Endothelial cell (in vitro differentiated cells): ENCODE data around the gene CCDC122. TPM values are rescaled to one million over a fixed set of nuclear protein-coding genes. Genes with fewer than 3 reads are reported as not detected.

Experiments used
- DNase-seq: peaks from one replicate; pipeline ENCODE4 v3.0.0; 2021; ENCODE audit warnings: low spot score
- H3K27ac Mint-ChIP-seq: one replicate; pipeline ENCODE4 v1.8.0; 2021; ENCODE audit warnings: mixed read lengths, inconsistent platforms; ENCODE audit not compliant: unreplicated experiment
- H3K27me3 Mint-ChIP-seq: one replicate; pipeline ENCODE4 v1.8.0; 2021; ENCODE audit warnings: mild to moderate bottlenecking, moderate library complexity, mixed read lengths, inconsistent platforms; ENCODE audit not compliant: unreplicated experiment
- H3K36me3 Mint-ChIP-seq: one replicate; pipeline ENCODE4 v1.8.0; 2021; ENCODE audit warnings: mild to moderate bottlenecking, low read depth, mixed read lengths, inconsistent platforms; ENCODE audit not compliant: unreplicated experiment
- H3K4me1 Mint-ChIP-seq: one replicate; pipeline ENCODE4 v1.8.0; 2021; ENCODE audit warnings: mild to moderate bottlenecking, mixed read lengths, inconsistent platforms; ENCODE audit not compliant: unreplicated experiment
- H3K4me3 Mint-ChIP-seq: one replicate; pipeline ENCODE4 v1.8.0; 2021; ENCODE audit warnings: mild to moderate bottlenecking, mixed read lengths, inconsistent platforms; ENCODE audit not compliant: unreplicated experiment
- H3K9me3 Mint-ChIP-seq: one replicate; pipeline ENCODE4 v1.8.0; 2021; ENCODE audit warnings: mixed read lengths, inconsistent platforms; ENCODE audit not compliant: unreplicated experiment
- total RNA-seq: library from RNA; stranded (reverse); fragmentation: NEBNext Ultra II Directional; extraction: Animal tissue kit (Norgen Biotek cat#: 25700); gene quantifications from one replicate; pipeline ENCODE4 v1.2.1, GENCODE V29; 2021; ENCODE audit not compliant: unreplicated experiment
- TF ChIP-seq, protein P1 (sequence below): fragments of 200-600 bp; sonication (generic); IDR thresholded peaks from one replicate; pipeline ENCODE4 v1.5.0; 2021; ENCODE audit warnings: antibody characterized with exemption; ENCODE audit not compliant: unreplicated experiment

Gene CCDC122
- total RNA-seq, 1 donor from 2014 or later, result 7.1 TPM

DNA sequence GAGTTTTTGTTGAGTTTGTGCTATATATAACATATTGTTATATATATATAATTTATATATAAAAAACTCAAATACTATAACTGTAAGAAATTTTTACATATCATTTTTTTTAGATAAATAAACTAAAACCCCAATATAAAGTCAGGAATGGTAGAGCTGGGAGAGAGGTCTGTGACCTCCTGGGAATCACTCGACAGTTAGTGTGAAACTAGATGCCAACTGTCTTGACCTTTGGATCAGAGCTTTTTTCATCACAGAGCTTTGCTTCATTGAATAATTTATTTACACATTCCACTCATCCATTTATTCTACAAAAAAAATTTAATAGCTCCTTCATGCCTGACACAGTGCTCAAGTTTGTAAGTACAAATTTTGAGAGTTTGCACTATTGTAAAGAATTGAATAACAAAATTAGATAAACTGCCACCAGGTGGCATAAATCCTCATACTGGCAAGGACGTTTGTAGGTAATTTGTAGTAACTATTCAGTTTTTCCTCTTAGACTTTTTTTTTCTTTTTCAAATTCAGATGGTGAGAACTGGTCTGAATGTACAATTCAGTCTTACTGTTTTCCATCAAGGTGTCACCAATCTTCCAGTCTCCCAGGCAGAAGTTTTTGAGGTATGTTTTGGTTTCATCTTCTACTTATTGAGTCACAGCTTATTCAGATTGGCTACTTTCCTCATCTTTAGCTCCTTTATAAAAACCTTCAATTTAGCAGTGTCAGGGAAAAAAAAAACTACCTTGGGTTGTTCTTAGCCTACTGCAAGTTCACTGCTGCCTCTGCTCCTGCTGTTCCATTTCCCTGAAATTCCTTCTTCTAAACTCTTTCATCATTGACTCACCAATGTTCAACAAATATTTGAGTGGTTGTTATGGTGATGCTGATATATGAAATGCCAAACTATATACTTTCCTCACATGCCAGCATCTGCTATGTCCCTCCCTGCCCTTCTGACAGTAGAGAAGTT lies 28.9 kb upstream of the CCDC122 start:
- Mint-ChIP-seq H3K9me3 (no peaks in the 10 kb centered on the region), H3K4me3 (no peak overlapping the region), H3K4me1 (peaks cover 6% of the 10 kb centered on the region), H3K27me3 (no peaks in the 10 kb centered on the region), H3K36me3 (no peaks in the 10 kb centered on the region), H3K27ac (no peak overlapping the region)
- TF ChIP-seq, protein P1, sequence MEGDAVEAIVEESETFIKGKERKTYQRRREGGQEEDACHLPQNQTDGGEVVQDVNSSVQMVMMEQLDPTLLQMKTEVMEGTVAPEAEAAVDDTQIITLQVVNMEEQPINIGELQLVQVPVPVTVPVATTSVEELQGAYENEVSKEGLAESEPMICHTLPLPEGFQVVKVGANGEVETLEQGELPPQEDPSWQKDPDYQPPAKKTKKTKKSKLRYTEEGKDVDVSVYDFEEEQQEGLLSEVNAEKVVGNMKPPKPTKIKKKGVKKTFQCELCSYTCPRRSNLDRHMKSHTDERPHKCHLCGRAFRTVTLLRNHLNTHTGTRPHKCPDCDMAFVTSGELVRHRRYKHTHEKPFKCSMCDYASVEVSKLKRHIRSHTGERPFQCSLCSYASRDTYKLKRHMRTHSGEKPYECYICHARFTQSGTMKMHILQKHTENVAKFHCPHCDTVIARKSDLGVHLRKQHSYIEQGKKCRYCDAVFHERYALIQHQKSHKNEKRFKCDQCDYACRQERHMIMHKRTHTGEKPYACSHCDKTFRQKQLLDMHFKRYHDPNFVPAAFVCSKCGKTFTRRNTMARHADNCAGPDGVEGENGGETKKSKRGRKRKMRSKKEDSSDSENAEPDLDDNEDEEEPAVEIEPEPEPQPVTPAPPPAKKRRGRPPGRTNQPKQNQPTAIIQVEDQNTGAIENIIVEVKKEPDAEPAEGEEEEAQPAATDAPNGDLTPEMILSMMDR, result peak; percentile 84
- peak; percentile 6 for DNase-seq

DNA sequence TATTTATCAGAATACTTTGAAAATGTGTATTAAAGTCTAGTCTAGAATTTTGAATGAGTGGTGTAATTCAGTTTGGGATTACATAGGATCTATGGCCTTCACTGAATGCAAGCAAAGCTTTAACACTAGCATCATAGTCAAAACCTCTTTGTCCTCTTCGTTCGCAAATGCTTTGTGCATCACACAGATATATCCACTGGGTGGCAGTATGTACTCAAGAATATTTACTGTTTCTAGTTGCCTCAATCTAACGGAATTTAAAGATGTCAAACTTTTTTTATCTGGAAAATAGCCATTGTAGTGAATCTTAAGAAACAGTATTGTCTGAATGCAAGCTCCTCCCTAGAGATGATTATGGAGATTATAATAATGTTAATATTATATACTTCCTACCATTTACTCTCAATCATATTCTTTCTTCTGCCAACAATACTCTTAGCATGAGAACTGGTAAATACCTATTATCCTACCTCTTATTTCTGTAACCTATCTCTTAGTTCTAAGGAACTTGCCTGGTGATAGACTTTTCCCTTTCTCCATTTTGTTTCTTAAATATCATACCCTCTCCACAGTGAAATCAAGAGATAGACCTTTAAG lies 26.0 kb upstream of the CCDC122 start:
- Mint-ChIP-seq H3K27ac (no peak overlapping the region), H3K36me3 (no peaks in the 10 kb centered on the region), H3K4me1 (no peaks in the 10 kb centered on the region), H3K4me3 (no peak overlapping the region), H3K27me3 (no peaks in the 10 kb centered on the region), H3K9me3 (no peaks in the 10 kb centered on the region)
- TF ChIP-seq, protein P1, result peak; percentile 85
- peak; percentile 45 for DNase-seq

DNA sequence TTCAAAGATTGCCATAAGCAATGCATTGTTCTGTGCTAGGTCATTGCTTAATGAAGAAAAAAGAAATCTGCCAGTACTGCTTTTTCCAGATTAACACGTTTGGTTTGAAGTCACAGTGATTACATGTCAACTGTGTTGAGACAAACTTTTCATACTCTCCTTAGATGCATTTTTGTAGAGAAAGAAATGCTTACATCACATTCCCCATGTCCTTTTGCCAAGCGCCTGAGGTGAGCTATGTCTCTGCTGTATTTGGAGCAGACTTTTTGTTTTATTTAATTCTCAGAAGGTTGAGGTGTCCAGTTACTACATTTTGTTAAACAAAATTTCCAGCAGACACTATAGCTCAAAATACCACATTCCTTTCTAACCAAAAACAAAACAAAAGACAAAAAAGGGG lies 16.4 kb upstream of the CCDC122 start:
- Mint-ChIP-seq H3K27ac (no peak overlapping the region), H3K36me3 (no peaks in the 10 kb centered on the region), H3K27me3 (peaks cover 1% of the 10 kb centered on the region), H3K4me1 (peaks cover 4% of the 10 kb centered on the region), H3K9me3 (no peaks in the 10 kb centered on the region), H3K4me3 (no peak overlapping the region)
- no peak for DNase-seq
- TF ChIP-seq, protein P1, result no peak

DNA sequence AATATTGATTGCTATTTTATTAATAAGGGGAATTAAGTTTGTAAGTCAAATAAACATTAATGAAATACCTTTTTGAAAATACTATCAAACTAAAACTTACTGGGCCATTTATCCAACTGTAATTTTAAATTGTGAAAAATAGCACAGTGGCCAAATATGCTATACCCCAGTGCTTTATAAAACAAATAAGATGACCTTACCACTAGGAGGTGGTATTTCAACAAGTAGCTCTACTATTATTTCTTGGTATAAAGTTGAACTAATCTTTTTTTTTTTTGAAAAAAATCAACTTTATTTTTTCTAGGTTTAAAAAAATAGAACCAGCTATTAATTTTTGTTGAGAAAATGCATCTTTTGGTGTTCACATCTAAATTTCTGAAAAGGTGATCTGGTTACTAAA lies 14.9 kb upstream of the CCDC122 start:
- no peaks in the 10 kb centered on the region for H3K36me3 Mint-ChIP-seq
- H3K27ac Mint-ChIP-seq, result no peak overlapping the region
- DNase-seq, result no peak
- H3K4me3 Mint-ChIP-seq, result no peak overlapping the region
- H3K27me3 Mint-ChIP-seq, result peaks cover 1% of the 10 kb centered on the region
- peaks cover 4% of the 10 kb centered on the region for H3K4me1 Mint-ChIP-seq
- H3K9me3 Mint-ChIP-seq, result no peaks in the 10 kb centered on the region
- TF ChIP-seq, protein P1, result peak; percentile 71

DNA sequence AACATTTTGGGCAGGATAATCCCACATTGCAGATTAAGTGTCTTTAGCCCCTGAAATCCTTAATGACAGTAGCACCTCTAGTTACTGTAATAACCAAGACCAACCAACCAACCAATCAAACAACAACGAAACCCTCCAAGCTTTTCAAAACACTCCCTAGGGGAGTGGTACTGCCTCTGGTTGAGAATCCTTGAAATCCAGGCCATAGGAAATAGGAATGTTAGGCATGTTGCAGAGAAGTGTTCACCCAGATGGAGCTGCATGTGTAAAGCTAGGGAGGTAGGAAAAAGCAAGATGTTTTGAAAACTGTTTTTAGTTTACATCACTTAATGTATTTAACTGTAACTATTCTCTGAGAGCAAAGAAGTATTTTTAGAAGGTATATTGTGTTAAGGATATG lies 4.7 kb upstream of the CCDC122 start:
- Mint-ChIP-seq H3K4me3 (no peak overlapping the region), H3K27me3 (peaks cover 4% of the 10 kb centered on the region), H3K36me3 (no peaks in the 10 kb centered on the region), H3K9me3 (no peaks in the 10 kb centered on the region), H3K27ac (no peak overlapping the region), H3K4me1 (peaks cover 6% of the 10 kb centered on the region)
- TF ChIP-seq, protein P1, result no peak
- no peak for DNase-seq
